HG02610 (cell line): ENCODE results near the gene SLC39A10.

Source experiments
- ATAC-seq: cut with Tn5 transposase; IDR thresholded peaks from one replicate; pipeline ENCODE4 v1.9.1; 2021; ENCODE audit warnings: mild to moderate bottlenecking, moderate library complexity; ENCODE audit not compliant: unreplicated experiment

The SLC39A10 gene, protein sequence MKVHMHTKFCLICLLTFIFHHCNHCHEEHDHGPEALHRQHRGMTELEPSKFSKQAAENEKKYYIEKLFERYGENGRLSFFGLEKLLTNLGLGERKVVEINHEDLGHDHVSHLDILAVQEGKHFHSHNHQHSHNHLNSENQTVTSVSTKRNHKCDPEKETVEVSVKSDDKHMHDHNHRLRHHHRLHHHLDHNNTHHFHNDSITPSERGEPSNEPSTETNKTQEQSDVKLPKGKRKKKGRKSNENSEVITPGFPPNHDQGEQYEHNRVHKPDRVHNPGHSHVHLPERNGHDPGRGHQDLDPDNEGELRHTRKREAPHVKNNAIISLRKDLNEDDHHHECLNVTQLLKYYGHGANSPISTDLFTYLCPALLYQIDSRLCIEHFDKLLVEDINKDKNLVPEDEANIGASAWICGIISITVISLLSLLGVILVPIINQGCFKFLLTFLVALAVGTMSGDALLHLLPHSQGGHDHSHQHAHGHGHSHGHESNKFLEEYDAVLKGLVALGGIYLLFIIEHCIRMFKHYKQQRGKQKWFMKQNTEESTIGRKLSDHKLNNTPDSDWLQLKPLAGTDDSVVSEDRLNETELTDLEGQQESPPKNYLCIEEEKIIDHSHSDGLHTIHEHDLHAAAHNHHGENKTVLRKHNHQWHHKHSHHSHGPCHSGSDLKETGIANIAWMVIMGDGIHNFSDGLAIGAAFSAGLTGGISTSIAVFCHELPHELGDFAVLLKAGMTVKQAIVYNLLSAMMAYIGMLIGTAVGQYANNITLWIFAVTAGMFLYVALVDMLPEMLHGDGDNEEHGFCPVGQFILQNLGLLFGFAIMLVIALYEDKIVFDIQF

DNA sequence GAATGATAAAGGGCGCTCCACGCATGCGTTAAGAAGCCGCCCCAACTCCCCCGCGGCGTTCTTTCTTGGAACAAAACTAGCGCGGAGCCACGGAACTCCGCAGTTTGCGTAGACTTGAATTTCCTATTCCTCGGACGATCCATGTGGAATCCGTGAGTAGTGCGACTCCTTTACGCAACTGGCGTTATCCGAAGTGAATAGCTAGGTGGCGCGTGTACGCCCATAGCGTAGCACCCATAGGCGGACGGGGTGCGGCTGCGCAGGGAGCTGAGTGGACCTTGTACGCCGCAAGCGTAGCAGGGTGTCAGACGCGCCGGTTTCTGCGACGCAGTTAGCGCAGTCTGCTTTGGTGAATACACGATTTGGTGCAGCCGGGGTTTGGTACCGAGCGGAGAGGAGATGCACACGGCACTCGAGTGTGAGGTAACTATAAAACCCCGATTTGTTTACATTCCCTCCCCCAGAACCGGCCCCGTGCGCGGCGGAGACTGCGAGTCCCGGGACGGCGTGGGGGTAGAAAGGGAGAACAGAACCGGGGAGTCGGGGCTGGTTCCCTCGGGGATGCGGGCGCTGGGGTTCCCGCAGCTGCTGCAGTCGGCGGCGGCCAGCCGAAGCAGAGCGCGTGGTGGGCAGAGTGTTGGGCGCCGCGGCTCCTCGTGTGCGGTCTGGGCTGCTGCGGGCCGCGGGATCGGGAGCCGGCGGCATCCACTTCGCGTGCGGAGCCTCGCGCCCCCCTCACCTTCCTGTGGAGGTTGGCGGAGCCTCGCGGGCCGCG, at the start of gene SLC39A10:
Gene SLC39A10, plus strand, starts transcription at position 368 of the 775 bp plus-strand sequence. CDS start 22,817 bp downstream, outside the sequence.
- ATAC-seq, result peak; percentile 67

DNA sequence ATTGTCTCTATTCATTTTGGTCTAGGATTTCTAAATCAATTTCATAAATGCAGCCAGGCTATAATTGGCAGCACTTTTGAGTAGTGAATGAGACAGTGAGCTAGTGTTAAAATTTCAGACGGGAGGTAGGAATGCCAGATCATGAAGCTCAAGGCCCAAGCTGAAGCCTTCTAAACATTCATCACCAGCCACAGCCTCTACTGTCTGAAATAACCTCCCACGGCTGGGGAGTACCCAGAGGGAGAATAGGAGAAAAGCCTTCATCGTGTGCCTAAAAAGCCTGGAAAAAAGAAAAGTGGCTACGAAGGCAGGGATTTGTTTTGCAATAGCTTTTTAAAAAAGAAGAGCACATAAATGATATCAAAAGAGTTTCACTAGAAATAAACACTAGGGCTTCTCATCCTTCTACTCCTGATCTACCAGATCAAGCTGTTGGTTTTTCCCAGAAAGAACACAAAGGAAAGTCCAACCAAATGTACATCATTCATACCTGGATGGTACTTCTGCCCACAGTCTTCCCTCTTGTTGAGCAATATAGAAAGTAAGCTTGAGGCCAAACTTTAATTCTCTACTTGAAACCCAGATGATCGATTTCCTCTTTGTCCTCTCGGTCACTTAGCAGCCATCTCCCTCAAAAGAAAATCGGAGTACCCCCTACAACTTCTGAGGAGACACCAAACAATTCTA, 48.1 kb upstream of the SLC39A10 start:
- no peak for ATAC-seq

DNA sequence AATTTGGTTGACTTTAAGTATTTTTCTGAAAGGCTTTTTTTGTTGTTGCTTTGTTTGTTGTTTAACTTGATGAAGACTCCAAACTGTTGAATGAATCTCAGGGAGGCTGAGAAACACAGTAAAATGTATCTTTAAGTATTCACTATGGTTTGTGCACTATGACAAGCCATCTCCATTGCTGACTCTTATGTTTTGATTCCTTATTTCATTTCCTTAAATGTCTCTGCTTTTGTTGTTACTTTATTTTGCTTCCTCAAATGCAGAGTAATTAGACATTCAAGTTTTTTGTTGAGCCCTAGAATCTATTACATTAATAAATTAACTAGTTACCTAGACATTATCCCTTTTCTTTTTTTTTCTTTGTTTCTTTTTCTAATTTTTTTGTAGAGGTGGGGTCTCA, 46.3 kb upstream of the SLC39A10 start:
- no peak for ATAC-seq

DNA sequence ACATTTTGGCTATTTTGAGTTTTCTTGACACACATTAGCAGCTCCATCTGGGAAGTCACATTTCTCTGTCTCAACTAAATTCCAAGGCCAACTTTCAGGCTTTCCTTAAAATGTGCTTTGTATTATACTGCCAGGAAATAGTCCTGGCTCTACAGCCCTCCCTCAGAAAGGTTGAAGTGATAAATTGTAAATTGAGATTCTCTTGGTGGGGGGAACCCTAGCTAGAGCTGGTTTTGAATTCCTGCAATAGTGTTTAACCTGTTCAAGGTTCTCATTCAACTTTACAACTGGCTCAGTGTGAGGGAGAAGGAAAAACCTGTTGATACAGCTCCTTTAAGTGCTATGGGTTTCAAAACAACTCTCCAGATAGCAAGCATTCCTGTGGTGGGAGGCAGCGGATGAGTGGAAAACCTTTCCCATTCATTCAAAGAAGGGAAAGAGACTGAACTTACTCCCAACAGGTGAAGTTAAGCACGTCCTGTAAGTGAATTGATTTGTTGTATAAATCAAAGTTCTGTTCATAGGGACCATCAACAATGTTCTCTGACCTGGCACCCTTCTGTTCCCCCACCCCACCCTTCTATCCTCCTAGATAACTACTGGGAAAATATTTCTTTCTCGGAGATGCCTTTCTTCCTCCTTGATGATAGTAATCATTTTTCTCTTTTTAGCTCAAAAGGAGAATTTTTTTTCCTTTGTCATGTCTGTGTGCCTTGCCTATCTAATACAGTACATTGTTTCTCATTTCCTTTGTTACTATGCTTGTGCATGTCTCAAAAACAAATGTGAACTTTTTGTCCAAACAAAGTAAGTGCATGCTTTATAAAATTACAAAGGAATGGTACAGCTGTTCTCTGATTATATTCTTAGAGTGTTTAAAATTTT, 44.2 kb upstream of the SLC39A10 start:
- no peak for ATAC-seq

GRCh38 chr2:195613922-195614321, 43.1 kb upstream of the SLC39A10 start:
- no peak for ATAC-seq

- no peak for ATAC-seq
These were observed 37.4 kb upstream of the SLC39A10 start for GRCh38 chr2:195619590-195619989.

GRCh38 chr2:195620501-195620900, 36.5 kb upstream of the SLC39A10 start:
- ATAC-seq, result no peak

DNA sequence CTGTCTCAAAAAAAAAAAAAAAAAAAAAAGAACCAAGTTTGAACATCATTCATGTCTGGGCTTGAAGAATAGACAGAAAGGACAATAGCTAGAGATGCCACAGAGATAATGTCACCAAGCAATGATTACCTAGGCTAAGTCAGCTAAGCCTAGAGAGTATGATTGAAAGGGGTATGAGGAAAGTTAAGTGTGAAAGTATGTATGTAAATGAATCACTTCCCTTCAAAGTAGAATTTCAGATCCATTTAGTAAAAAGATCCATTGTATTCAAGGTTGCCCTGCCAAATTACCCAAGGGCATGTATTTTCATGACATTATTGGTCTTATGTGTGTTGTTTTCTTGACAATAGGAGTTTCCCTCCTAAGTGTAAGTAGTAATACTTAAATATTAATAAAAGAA, 34.1 kb upstream of the SLC39A10 start:
- peak; percentile 69 for ATAC-seq

DNA sequence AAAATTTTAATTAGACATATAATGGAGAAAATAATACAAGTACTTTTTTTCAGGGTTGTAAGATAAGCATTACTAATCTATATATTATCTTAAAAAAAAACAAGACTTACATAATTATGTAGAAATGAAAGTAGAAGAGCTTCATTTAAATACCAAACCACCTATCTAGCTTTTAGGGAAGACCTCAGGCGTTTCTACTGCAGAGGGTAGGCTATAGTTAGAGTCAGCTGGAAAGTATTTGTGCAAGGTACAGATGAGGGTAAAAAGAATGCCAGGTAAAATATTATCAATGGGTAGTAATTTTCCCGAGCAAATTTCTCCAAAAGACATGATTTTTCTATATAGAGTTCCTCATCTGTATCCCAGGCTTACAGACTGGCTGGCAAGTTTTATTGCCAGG, 30.5 kb upstream of the SLC39A10 start:
- ATAC-seq, result no peak

DNA sequence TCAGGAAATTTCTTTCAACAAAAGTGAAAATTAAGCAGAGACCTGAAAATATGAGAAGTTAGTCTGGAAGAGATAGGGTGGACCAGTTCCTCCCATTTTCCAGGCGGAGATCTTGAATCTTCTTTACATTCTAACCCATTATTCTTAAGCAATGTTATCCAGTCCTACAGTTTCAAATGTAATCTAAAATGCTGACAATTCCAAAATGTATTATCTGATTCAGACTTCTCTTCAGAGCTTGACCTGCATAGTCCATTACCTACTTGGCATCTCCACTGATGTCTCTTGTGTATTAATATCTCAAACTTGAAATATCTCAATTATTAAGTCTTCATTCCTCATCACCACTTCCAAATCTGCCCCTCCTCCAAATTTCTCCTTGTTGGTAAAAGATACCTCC, 28.4 kb upstream of the SLC39A10 start:
- no peak for ATAC-seq

DNA sequence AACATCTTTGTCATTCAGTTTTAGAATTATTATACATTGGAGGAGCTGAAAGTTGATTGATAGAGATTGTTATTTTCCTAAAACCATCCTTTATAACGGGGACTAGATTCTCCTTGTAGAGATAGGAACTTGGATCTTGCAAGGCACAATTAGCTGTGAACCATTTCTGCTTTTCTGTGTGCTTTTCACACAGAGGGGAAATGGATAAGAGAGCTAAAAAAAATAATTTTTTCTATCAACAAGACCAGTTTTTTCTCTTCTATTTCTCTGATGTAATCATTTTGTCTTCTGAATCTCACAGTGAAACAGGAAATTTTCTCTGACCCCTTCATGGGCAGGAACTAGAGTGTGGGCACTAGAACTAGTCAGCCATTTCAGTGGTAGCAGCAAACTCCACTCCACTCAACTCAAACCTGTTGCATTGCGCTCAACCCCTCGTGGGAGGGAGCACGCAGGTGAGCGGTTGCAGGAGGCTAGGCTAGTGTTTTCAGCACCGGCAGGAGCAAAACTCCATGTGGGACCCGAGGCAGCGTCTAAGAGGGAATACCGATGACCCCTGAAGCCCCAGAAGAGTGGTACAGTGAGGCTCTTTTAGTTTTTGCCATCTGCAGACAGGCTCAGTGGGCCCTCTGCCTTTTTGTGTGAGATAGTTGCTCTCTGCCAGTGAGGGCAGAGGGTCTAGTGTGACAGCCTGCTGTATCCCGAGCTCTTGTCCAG, 24.0 kb upstream of the SLC39A10 start:
- ATAC-seq, result no peak

DNA sequence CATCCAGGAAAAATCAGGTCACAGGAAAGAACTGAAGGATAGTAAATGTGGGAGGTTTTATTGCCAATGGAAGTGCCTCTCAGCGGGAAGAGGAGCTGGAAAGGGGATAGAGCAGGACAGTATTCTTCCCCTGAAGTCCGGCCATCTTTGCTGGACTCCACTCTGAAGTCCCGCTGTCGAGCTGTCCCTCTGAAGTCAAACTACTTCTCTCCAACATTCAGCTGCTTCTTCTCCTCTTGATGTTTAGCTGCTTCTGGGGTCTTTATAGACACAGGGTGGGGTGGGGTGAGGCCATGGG, 23.5 kb upstream of the SLC39A10 start:
- no peak for ATAC-seq

DNA sequence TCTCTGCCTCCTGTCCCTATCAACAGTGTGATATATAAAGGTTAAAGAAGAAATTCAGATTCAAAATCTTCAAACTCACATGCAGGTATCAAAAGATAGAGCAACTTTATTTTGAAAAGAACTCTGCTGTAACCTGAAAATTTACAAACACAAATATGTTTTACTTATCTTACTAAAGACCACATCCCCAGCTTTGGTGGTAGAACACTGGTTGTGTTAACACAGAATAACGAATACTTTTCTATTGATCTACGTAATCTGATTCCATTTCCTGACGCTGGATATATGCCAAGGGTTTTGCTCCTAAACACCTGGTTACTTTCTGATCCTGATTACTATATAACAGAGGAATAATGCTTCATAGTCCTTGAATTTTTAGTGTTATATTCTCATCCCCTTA, 23.1 kb upstream of the SLC39A10 start:
- no peak for ATAC-seq

- no peak for ATAC-seq
These were observed 20.1 kb upstream of the SLC39A10 start for GRCh38 chr2:195636890-195637289.

- ATAC-seq, result no peak
These were observed 18.3 kb upstream of the SLC39A10 start for GRCh38 chr2:195638750-195639149.

DNA sequence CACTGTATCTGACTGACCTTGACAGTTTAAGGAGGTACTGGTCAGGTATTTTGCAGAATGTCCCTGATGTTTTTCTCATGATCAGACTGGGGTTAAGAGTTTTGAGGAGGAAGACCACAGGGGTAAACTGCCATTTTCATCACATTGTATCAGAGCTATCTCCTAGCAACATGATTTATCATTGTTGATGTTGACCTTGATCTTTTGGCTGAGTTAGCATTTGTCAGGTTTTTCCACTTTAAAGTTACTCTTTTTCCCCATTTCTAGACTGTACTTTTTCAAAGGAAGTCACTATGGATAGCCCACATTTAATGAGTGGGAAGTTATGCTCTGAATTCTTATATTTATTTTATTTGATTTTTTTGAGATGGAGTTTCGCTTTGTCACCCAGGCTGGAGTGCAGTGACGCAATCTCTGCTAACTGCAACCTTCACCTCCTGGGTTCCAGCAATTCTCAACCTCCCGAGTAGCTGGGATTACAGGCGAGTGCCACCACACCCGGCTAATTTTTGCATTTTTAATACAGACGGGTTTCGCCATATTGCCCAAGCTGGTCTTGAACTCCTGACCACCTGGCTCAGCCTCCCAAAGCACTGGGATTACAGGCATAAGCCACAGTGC, 17.7 kb upstream of the SLC39A10 start:
- ATAC-seq, result no peak

- ATAC-seq, result no peak
These were observed 17.1 kb upstream of the SLC39A10 start for GRCh38 chr2:195639959-195640358.

DNA sequence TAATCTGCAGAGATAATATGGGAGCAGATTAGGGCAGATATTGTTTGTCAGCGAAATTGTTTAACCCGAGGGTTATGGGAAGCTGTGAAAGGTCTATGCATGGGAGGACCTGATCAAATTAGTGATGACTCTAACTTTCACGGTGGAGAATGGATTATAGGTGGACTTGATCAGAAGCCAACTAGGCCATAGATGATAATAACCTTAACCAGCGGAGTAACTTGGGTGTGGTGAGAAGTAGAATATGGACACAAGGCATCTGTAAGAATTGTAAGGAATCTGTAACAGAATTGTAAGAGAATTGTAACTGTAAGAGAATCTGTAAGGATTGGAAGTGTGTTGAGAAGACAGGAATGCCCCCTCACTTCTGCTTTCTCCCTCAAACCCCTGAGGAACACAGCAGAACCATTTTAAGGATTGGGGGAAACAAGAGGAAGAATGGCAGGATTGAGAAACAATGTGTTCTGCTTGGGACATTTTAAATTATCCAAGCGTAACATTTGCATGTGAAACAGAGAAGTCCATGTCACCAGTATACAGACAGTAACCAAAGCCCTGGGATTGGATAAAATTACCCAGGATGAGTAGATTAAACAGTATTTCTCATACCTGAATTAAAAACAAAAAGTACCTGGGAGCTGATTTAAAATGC, 14.9 kb upstream of the SLC39A10 start:
- ATAC-seq, result no peak
